ENCODE measurements around the gene COCH.

- TF ChIP-seq EZH2 (IDR thresholded peaks at IDR 0.05; ENCODE audit: borderline replicate concordance, insufficient read depth, low read depth, low read length, poor library complexity, severe bottlenecking) = no peak
- TF ChIP-seq, protein P1, sequence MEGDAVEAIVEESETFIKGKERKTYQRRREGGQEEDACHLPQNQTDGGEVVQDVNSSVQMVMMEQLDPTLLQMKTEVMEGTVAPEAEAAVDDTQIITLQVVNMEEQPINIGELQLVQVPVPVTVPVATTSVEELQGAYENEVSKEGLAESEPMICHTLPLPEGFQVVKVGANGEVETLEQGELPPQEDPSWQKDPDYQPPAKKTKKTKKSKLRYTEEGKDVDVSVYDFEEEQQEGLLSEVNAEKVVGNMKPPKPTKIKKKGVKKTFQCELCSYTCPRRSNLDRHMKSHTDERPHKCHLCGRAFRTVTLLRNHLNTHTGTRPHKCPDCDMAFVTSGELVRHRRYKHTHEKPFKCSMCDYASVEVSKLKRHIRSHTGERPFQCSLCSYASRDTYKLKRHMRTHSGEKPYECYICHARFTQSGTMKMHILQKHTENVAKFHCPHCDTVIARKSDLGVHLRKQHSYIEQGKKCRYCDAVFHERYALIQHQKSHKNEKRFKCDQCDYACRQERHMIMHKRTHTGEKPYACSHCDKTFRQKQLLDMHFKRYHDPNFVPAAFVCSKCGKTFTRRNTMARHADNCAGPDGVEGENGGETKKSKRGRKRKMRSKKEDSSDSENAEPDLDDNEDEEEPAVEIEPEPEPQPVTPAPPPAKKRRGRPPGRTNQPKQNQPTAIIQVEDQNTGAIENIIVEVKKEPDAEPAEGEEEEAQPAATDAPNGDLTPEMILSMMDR (IDR thresholded peaks at IDR 0.05) = no peak
These were observed 40.0 kb upstream of the COCH start for GRCh38 chr14:30834353-30834752.
